ENCODE measurements around the gene USPL1.

- TF ChIP-seq CTCF (IDR thresholded peaks at IDR 0.05; ENCODE audit: poor library complexity, severe bottlenecking): no peak
- no peak for TF ChIP-seq REST (IDR thresholded peaks at IDR 0.05; ENCODE audit: borderline replicate concordance)
- no peak for TF ChIP-seq TAF1 (IDR thresholded peaks at IDR 0.05; ENCODE audit: low read depth)
- TF ChIP-seq MXI1 (conservative IDR thresholded peaks at IDR 0.05; ENCODE audit: poor library complexity, severe bottlenecking): no peak
- no peak for TF ChIP-seq EZH2 (IDR thresholded peaks at IDR 0.05; ENCODE audit: borderline replicate concordance, insufficient read depth, low read length, poor library complexity, severe bottlenecking)
- no peak for TF ChIP-seq POLR2AphosphoS5 (IDR thresholded peaks at IDR 0.05)
- no peak for TF ChIP-seq SMC3 (conservative IDR thresholded peaks at IDR 0.05; ENCODE audit: poor library complexity)
- TF ChIP-seq EP300 (conservative IDR thresholded peaks at IDR 0.05; ENCODE audit: poor library complexity, severe bottlenecking): no peak
These were observed 69.9 kb downstream of the USPL1 start for GRCh38 chr13:30687601-30688000.

Data from neural cell (in vitro differentiated cells).